Measurements from ENCODE around the gene TTN. TPM values are rescaled to one million over a fixed set of nuclear protein-coding genes. Genes with fewer than 3 reads are reported as not detected.

TTN gene
- total RNA-seq, 1 experiment from 2014 or later, result 1.1 TPM

DNA sequence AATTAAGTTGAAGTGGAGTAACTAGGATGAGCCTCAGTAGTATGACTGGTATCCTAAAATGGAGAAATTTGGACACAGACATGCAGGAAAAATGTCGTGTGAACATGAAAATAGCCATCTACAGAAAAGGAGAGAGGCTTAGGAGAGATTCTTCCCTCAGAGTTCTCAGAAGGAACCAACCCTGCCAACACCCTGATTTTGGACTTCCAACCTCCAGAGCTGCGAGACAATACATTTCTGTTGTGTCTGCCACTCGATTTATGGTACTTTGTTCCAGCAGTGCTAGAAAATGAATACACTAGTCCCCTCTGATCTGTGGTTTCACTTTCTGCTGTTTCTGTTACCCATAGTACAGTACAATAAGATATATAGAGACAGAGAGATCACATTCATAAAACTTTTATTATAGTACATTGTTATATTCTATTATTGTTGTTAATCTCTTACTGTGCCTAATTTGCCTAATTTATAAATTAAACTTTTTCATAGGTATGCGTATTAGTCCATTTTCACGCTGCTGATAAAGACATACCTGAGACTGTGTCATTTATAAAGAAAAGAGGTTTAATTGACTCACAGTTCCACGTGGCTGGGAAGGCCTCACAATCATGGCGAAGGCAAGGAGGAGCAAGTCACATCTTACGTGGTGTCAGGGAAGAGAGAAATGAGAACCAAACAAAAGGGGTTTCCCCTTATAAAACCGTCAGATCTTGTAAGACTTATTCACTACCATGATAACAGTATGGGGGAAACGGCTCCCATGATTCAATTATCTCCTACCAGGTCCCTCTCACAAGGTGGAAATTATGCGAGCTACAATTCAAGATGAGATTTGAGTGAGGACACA, 285.7 kb downstream of the TTN start:
- Histone ChIP-seq H3K79me2 (ENCODE audit: low read length) (peaks cover 19% of the 10 kb centered on the region), H2AFZ (ENCODE audit: low read length) (no peak overlapping the region), H3F3A (ENCODE audit: low read length, unreplicated experiment) (no peaks in the 10 kb centered on the region), H3K27me3 (ENCODE audit: low read length) (no peaks in the 10 kb centered on the region), H3K4me1 (ENCODE audit: insufficient read depth, low read length) (no peaks in the 10 kb centered on the region), H3K9me3 (ENCODE audit: low read length) (no peaks in the 10 kb centered on the region), H3K4me3 (ENCODE audit: low read length) (no peak overlapping the region), H3K9ac (ENCODE audit: low read length) (no peak overlapping the region), H3K36me3 (ENCODE audit: low read depth, low read length) (no peaks in the 10 kb centered on the region), H3K27ac (ENCODE audit: low read length) (no peak overlapping the region), H3K9me2 (replicated peaks; ENCODE audit: low read length) (no peaks in the 10 kb centered on the region), H3K4me2 (ENCODE audit: low read length) (no peak overlapping the region), H4K20me1 (ENCODE audit: low read length) (no peaks in the 10 kb centered on the region)
- ChIA-PET POLR2A (ENCODE audit: unreplicated experiment) (no interaction called here), CTCF (no interaction called here)
- no peak for ATAC-seq
- no peak for TF ChIP-seq EZH2 (IDR thresholded peaks at IDR 0.05; ENCODE audit: low read length, unreplicated experiment)
- TF ChIP-seq, protein P1, sequence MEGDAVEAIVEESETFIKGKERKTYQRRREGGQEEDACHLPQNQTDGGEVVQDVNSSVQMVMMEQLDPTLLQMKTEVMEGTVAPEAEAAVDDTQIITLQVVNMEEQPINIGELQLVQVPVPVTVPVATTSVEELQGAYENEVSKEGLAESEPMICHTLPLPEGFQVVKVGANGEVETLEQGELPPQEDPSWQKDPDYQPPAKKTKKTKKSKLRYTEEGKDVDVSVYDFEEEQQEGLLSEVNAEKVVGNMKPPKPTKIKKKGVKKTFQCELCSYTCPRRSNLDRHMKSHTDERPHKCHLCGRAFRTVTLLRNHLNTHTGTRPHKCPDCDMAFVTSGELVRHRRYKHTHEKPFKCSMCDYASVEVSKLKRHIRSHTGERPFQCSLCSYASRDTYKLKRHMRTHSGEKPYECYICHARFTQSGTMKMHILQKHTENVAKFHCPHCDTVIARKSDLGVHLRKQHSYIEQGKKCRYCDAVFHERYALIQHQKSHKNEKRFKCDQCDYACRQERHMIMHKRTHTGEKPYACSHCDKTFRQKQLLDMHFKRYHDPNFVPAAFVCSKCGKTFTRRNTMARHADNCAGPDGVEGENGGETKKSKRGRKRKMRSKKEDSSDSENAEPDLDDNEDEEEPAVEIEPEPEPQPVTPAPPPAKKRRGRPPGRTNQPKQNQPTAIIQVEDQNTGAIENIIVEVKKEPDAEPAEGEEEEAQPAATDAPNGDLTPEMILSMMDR (conservative IDR thresholded peaks at IDR 0.05; ENCODE audit: low read depth, low read length), result no peak
- no peak for TF ChIP-seq EZH2phosphoT487 (IDR thresholded peaks at IDR 0.05; ENCODE audit: borderline replicate concordance, low read length)
- BruUV-seq (replicated peaks), result no TSS peak
- no peak for DNase-seq
- intact Hi-C loops (cut with micrococcal nuclease), result no loop called here

DNA sequence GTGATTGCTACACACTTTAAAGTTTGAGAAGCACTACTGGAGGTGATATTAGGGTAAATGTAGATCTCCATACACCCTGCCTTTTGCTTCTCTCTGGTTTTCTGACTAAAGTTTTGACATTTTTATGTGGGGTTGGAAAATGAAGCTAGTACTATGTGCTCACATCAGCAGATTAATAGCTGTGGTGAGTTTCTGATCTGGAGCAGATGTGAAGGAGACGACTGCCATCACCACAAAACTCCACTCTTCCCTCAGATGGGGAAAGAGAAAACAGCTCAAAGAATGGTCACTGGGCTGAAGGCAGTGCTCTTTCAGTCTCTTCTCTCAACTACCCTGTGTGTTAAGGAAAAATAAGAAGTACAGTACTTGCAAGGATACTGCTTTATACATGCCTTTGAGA, 289.7 kb downstream of the TTN start:
- no peaks in the 10 kb centered on the region for H3K9me3 ChIP-seq (ENCODE audit: low read length)
- ChIA-PET CTCF (no interaction called here), POLR2A (ENCODE audit: unreplicated experiment) (no interaction called here)
- H4K20me1 ChIP-seq (ENCODE audit: low read length), result no peaks in the 10 kb centered on the region
- H3K9ac ChIP-seq (ENCODE audit: low read length), result no peak overlapping the region
- BruUV-seq (replicated peaks), result no TSS peak
- no peak overlapping the region for H3K4me3 ChIP-seq (ENCODE audit: low read length)
- no peaks in the 10 kb centered on the region for H3K9me2 ChIP-seq (replicated peaks; ENCODE audit: low read length)
- peaks cover 5% of the 10 kb centered on the region for H3F3A ChIP-seq (ENCODE audit: low read length, unreplicated experiment)
- no peak overlapping the region for H3K4me2 ChIP-seq (ENCODE audit: low read length)
- H2AFZ ChIP-seq (ENCODE audit: low read length), result no peak overlapping the region
- ATAC-seq (no peak), DNase-seq (no peak)
- intact Hi-C loops (cut with micrococcal nuclease), result no loop called here
- H3K27me3 ChIP-seq (ENCODE audit: low read length), result no peaks in the 10 kb centered on the region
- H3K4me1 ChIP-seq (ENCODE audit: insufficient read depth, low read length), result peaks cover 29% of the 10 kb centered on the region
- no peaks in the 10 kb centered on the region for H3K36me3 ChIP-seq (ENCODE audit: low read depth, low read length)
- TF ChIP-seq, protein P1 (conservative IDR thresholded peaks at IDR 0.05; ENCODE audit: low read depth, low read length), result no peak
- TF ChIP-seq EZH2 (IDR thresholded peaks at IDR 0.05; ENCODE audit: low read length, unreplicated experiment) (no peak), EZH2phosphoT487 (IDR thresholded peaks at IDR 0.05; ENCODE audit: borderline replicate concordance, low read length) (no peak)
- no peaks in the 10 kb centered on the region for H3K79me2 ChIP-seq (ENCODE audit: low read length)
- H3K27ac ChIP-seq (ENCODE audit: low read length), result no peak overlapping the region

GRCh38 chr2:178514664-178515063, 292.6 kb downstream of the TTN start:
- H3F3A ChIP-seq (ENCODE audit: low read length, unreplicated experiment), result peaks cover 5% of the 10 kb centered on the region
- H3K4me3 ChIP-seq (ENCODE audit: low read length), result no peak overlapping the region
- no peak overlapping the region for H2AFZ ChIP-seq (ENCODE audit: low read length)
- H3K9me2 ChIP-seq (replicated peaks; ENCODE audit: low read length), result no peaks in the 10 kb centered on the region
- no peak overlapping the region for H3K9ac ChIP-seq (ENCODE audit: low read length)
- peak overlapping the region; percentile 47 for H3K27ac ChIP-seq (ENCODE audit: low read length)
- DNase-seq, result peak; percentile 92
- POLR2A ChIA-PET (ENCODE audit: unreplicated experiment), result interaction anchor here (0.6 kb wide), 2 partner anchors 17 to 22 kb away, joined by 3 to 11 read pairs; no protein-coding TSS in a partner anchor
- H3K36me3 ChIP-seq (ENCODE audit: low read depth, low read length), result no peaks in the 10 kb centered on the region
- no peaks in the 10 kb centered on the region for H4K20me1 ChIP-seq (ENCODE audit: low read length)
- H3K9me3 ChIP-seq (ENCODE audit: low read length), result no peaks in the 10 kb centered on the region
- H3K4me2 ChIP-seq (ENCODE audit: low read length), result peak overlapping the region; percentile 47
- TF ChIP-seq, protein P1 (conservative IDR thresholded peaks at IDR 0.05; ENCODE audit: low read depth, low read length), result no peak
- TF ChIP-seq EZH2 (IDR thresholded peaks at IDR 0.05; ENCODE audit: low read length, unreplicated experiment) (no peak), EZH2phosphoT487 (IDR thresholded peaks at IDR 0.05; ENCODE audit: borderline replicate concordance, low read length) (no peak)
- H3K27me3 ChIP-seq (ENCODE audit: low read length), result no peaks in the 10 kb centered on the region
- intact Hi-C loops (cut with micrococcal nuclease), result loop anchor here (2.0 kb wide), 1 partner anchor 34 kb away; the partner anchor contains the start of gene PLEKHA3
- CTCF ChIA-PET, result no interaction called here
- no peaks in the 10 kb centered on the region for H3K79me2 ChIP-seq (ENCODE audit: low read length)
- H3K4me1 ChIP-seq (ENCODE audit: insufficient read depth, low read length), result peaks cover 37% of the 10 kb centered on the region
- ATAC-seq, result peak; percentile 86
- no TSS peak for BruUV-seq (replicated peaks)

Data from PC-3 (cell line).